GM12875 (cell line): ENCODE measurements around the gene SH2D4B.
"Not testable (repeated sequence)": the region's sequence is repeated elsewhere in the genome, so short reads cannot be mapped to it uniquely, and the experiment has no call there.

Experiments
- H3K4me3 ChIP-seq: one replicate; pipeline ENCODE4 v1.5.1; 2011; ENCODE audit warnings: low read depth, low read length, control low read depth
- TF ChIP-seq, protein P1 (sequence below): IDR thresholded peaks from 2 replicates; pipeline ENCODE4 v1.5.1; 2011; ENCODE audit warnings: low read depth, mild to moderate bottlenecking, control low read depth, inconsistent platforms, low read length, moderate library complexity, borderline replicate concordance; ENCODE audit not compliant: insufficient read depth

SH2D4B gene

DNA sequence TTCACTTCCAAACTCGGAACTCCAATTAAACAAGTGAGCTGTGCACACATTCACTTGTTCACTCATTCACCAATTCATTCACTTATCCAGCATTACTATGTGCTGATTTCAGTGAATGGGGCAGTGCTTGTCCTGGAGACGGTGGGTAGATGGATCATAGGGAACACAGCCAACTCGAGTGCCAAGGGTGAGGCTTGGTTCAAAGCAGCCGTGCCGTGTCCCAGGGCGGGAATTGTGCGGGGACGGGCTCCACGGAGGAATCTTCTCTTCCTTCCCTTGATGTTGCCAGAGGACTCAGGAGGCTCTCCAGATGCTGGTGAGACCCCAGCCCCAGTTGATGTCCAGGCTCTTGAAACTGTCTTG is 2.9 kb downstream of the SH2D4B start:
- TF ChIP-seq, protein P1, sequence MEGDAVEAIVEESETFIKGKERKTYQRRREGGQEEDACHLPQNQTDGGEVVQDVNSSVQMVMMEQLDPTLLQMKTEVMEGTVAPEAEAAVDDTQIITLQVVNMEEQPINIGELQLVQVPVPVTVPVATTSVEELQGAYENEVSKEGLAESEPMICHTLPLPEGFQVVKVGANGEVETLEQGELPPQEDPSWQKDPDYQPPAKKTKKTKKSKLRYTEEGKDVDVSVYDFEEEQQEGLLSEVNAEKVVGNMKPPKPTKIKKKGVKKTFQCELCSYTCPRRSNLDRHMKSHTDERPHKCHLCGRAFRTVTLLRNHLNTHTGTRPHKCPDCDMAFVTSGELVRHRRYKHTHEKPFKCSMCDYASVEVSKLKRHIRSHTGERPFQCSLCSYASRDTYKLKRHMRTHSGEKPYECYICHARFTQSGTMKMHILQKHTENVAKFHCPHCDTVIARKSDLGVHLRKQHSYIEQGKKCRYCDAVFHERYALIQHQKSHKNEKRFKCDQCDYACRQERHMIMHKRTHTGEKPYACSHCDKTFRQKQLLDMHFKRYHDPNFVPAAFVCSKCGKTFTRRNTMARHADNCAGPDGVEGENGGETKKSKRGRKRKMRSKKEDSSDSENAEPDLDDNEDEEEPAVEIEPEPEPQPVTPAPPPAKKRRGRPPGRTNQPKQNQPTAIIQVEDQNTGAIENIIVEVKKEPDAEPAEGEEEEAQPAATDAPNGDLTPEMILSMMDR, result no peak
- no peak overlapping the region for H3K4me3 ChIP-seq

DNA sequence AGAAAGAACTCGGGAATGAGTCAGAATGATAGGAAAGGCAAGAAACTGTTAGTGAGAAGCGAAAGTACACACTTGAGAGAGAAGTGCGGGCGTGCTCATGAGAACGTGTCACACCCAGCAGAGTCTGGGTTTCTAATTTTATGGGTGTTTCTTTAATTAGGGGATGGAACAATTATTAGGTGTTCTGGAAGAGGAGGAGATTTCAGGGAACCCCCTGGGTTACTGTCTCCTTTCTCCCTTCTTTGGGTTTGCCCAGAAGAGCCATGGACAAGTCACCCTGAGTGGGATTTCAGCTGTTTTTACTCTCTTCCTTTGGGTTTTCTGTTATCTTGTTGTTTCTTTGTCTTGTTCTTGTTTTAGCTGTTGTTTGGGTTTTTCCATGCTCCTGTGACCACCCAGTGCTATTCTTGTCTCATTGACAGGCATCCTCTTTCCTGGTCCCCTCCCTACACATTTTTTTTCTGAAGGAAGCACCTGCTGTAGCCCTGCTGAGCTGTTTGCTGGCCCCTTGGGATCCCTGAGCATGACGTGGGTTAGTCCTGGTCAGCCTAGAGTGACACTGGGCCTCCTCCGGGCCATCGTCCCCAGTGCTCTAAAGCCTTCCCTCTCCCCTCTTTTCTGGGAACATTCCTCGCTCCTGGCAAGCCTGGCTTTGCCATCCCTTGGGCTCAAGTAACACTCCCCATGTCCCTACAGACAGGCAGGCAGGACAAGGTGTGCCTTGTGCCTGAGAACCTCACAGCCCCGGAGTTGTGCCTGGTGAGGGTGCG is 3.5 kb downstream of the SH2D4B start:
- peak overlapping the region; percentile 6 for H3K4me3 ChIP-seq
- TF ChIP-seq, protein P1, result no peak

DNA sequence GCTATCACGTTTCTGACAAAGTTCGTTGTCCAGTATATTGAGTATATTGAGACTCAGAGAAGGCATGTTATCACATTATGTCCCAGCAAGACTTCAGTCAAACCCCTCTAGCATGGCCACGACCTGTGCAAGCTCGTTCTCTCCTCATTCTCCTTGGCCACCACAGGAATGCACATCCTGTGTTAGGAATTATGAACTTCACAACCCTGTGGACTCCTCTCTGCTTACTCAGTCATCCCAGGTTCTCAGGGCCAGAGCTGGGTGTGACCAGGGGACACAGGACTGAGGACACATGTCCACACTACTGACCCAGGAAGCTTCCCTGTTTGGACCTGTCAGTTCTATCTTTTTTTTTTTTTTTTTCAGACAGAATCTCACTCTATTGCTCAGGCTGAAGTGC is 4.4 kb downstream of the SH2D4B start:
- H3K4me3 ChIP-seq, result no peak overlapping the region
- TF ChIP-seq, protein P1, result no peak

DNA sequence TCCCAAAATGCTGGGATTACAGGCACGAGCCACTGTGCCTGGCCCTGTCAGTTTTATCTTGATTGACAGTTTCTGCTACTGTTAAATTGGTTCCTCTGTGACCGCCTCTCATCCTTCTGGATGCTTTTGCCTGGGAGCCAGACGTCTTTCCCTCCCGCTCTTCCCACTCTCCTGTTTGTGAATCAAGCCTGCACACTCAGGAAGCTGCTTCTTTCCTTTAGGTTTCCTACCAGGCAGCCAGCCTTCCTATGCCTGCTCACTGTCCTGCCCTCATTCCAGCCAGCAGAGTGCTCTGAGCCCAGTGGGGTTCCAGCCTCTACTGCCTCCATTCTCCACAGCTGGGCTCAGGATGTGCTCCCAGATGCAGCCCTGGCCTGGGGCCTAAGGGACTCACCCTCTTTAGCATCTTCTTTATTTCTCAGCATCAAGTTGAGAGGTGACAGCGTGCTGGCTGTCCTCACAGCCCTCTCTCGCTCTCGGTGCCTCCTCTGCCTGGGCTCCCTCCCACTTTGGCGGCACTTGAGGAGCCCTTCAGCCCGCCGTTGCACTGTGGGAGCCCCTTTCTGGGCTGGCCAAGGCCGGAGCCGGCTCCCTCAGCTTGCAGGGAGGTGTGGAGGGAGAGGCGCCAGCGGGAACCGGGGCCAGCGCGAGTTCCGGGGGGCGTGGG is 5.1 kb downstream of the SH2D4B start:
- TF ChIP-seq, protein P1, result no peak
- no peak overlapping the region for H3K4me3 ChIP-seq

DNA sequence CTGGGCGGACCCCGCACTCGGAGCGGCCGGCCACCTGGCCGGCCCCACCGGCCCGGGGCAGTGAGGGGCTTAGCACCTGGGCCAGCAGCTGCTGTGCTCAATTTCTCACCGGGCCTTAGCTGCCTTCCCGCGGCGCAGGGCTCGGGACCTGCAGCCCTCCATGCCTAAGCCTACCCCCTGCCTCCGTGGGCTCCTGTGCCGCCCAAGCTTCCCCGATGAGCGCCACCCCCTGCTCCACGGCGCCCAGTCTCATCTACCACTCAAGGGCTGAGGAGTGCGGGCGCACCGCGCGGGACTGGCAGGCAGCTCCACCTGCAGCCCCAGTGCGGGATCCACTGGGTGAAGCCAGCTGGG is 5.6 kb downstream of the SH2D4B start:
- not testable (repeated sequence) for H3K4me3 ChIP-seq

DNA sequence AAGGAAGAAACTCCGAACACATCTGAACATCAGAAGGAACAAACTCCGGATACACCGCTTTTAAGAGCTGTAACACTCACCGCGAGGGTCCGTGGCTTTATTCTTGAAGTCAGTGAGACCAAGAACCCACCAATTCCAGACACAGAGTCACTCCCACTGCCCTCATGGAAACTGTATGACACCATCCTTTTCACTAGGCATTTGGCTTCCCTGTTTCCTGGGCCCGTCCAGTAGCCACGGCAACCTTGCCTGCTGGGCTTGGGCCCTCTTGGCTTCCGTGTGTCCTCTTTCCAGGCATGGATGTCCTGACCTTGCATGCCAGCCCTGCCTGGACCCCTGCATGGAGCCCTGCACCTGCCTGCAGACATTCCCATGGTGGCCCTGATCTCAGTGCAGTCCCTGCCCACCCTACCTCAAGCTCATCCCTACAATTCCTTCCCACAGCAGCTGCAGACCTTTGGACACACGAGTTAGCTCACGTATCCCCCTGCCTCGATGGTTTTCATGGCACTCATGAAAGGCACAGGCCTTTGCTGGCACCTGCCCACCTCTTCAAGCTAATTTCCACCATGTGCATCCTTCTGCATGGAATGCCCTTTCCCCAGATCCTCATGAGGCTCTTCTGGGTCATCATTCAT is 6.7 kb downstream of the SH2D4B start:
- no peak overlapping the region for H3K4me3 ChIP-seq
- TF ChIP-seq, protein P1, result no peak

DNA sequence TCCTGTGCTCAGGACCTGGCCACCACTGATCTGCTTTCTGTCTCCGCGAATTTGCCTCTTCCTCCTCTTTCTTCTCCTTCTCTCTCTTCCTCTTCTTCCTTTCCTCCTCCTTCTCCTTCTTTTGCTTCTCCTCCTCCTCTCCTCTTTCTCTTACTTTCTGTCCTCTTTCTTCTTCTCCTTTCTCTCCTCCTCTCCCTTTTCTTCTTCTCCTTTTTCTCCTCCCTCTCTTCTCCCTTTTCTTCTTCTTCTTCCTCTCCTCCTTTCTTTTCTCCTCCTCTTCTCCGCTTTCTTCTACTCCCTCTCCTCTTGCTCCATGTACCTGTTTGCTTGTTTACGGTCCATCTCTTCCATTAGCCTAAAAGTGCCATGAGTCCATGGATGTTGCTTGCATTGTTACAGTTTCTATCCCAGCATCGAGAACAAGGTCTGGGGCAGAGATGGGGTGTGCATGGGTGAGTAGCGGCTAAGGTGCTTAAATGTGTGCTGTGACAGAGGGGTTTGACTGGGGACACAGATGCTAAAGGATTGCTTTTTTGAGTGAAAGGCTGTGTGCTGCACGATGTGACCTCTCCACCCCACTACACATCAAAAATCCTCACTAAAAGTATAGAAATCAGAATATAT is 7.7 kb downstream of the SH2D4B start:
- H3K4me3 ChIP-seq, result no peak overlapping the region
- TF ChIP-seq, protein P1, result no peak
